DMS53 treated with DMSO at 0.1 percent for 48 hours (cell line): ENCODE data around the gene ZNF608.

Experiments
- DNase-seq: peaks from one replicate; lab custom pipeline; 2025; ENCODE audit not compliant: unreplicated experiment; lab: John Stamatoyannopoulos, UW

ZNF608 gene

GRCh38 chr5:124755041-124755440, 8.6 kb upstream of the ZNF608 start:
- DNase-seq, result no peak

- DNase-seq, result no peak
Observed at GRCh38 chr5:124754206-124754927, 7.9 kb upstream of the ZNF608 start.

- DNase-seq, result no peak
Observed at GRCh38 chr5:124752854-124753720, 6.6 kb upstream of the ZNF608 start.

- no peak for DNase-seq
Observed at GRCh38 chr5:124751031-124751430, 4.6 kb upstream of the ZNF608 start.

GRCh38 chr5:124748687-124749594, 2.5 kb upstream of the ZNF608 start:
- peak; percentile 94 for DNase-seq

- DNase-seq, result peak; percentile 41
Observed at GRCh38 chr5:124747791-124748686, 1.6 kb upstream of the ZNF608 start.

GRCh38 chr5:124746916-124747790, 714 bp upstream of the ZNF608 start:
- peak; percentile 81 for DNase-seq

GRCh38 chr5:124745007-124745927, 1.2 kb downstream of the ZNF608 start:
- DNase-seq, result no peak

- peak; percentile 22 for DNase-seq
Observed at GRCh38 chr5:124744170-124744971, 2.1 kb downstream of the ZNF608 start.

- peak; percentile 50 for DNase-seq
Observed at GRCh38 chr5:124743602-124744169, 2.8 kb downstream of the ZNF608 start.

GRCh38 chr5:124742983-124743601, 3.3 kb downstream of the ZNF608 start:
- DNase-seq, result peak; percentile 50

GRCh38 chr5:124742521-124742920, 3.9 kb downstream of the ZNF608 start:
- no peak for DNase-seq

GRCh38 chr5:124741711-124742496, 4.5 kb downstream of the ZNF608 start:
- DNase-seq, result no peak

GRCh38 chr5:124740991-124741583, 5.4 kb downstream of the ZNF608 start:
- no peak for DNase-seq

- DNase-seq, result no peak
Observed at GRCh38 chr5:124740071-124740470, 6.4 kb downstream of the ZNF608 start.
